Measurements from ENCODE around the gene PNMA8A.

- TF ChIP-seq SMC3 (IDR thresholded peaks at IDR 0.05; ENCODE audit: low read length) (no peak), EZH2 (conservative IDR thresholded peaks at IDR 0.05; ENCODE audit: low read depth, low read length) (no peak), MAFF (IDR thresholded peaks at IDR 0.05; ENCODE audit: low read depth, low read length) (no peak), SALL2 (CRISPR knock-in tag; IDR thresholded peaks at IDR 0.05) (no peak), ZFX (CRISPR knock-in tag; IDR thresholded peaks at IDR 0.05; ENCODE audit: low read depth) (no peak), TAF1 (CRISPR knock-in tag; IDR thresholded peaks at IDR 0.05) (no peak), ZNF530 (CRISPR knock-in tag; IDR thresholded peaks at IDR 0.05; ENCODE audit: low read depth) (no peak), ETV6 (CRISPR knock-in tag; conservative IDR thresholded peaks at IDR 0.05) (no peak), POLR2AphosphoS5 (IDR thresholded peaks at IDR 0.05; ENCODE audit: low read depth, low read length) (no peak), POLR2AphosphoS2 (IDR thresholded peaks at IDR 0.05; ENCODE audit: low read depth, low read length) (no peak)
- TF ChIP-seq, protein P1, sequence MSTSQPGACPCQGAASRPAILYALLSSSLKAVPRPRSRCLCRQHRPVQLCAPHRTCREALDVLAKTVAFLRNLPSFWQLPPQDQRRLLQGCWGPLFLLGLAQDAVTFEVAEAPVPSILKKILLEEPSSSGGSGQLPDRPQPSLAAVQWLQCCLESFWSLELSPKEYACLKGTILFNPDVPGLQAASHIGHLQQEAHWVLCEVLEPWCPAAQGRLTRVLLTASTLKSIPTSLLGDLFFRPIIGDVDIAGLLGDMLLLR (CRISPR knock-in tag; IDR thresholded peaks at IDR 0.05), result no peak
- TF ChIP-seq, protein P2, sequence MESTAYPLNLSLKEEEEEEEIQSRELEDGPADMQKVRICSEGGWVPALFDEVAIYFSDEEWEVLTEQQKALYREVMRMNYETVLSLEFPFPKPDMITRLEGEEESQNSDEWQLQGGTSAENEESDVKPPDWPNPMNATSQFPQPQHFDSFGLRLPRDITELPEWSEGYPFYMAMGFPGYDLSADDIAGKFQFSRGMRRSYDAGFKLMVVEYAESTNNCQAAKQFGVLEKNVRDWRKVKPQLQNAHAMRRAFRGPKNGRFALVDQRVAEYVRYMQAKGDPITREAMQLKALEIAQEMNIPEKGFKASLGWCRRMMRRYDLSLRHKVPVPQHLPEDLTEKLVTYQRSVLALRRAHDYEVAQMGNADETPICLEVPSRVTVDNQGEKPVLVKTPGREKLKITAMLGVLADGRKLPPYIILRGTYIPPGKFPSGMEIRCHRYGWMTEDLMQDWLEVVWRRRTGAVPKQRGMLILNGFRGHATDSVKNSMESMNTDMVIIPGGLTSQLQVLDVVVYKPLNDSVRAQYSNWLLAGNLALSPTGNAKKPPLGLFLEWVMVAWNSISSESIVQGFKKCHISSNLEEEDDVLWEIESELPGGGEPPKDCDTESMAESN (CRISPR knock-in tag; conservative IDR thresholded peaks at IDR 0.05), result no peak
Measured at GRCh38 chr19:46470376-46470775, 987 bp downstream of the PNMA8A start.

All from HepG2 (cell line).